Measurements from ENCODE around the gene C2CD4B.
A peak's percentile ranks its signal among the peaks of the same experiment; 100 is the strongest.

Gene C2CD4B

DNA sequence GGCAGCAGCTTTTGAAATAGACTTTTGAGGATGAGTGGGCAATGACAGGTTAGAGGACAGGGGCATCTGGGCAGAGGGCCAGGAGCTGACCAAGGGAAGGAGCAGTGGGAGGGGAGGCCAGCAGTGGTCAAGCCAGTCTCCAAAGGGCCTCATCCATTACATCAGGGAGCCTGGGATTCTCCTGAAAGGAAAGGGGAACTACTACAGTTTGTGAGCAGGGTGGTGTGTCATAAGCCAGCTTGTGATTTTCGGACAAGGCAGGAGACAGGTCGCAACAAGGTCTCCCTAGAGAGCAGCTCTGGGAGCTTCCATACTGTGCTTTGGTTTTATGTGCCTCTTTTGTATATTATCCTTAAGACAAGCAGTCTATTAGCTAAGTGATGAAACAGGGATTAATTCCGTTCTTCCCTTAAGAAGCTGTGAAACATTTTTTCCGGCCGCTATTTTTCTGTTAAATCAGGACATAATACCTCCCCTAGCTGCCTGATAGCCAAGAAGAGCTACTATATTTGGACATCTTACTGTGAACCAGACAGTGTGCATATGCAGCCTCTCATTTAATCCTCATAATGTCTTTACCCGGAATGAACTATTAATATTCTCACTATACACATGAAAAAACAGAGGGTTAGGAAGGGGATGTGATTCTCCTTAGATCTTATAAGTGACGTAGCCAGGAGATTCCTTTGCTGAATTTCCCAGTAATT is 46.4 kb downstream of the C2CD4B start:
- DNase-seq = peak; percentile 84

DNA sequence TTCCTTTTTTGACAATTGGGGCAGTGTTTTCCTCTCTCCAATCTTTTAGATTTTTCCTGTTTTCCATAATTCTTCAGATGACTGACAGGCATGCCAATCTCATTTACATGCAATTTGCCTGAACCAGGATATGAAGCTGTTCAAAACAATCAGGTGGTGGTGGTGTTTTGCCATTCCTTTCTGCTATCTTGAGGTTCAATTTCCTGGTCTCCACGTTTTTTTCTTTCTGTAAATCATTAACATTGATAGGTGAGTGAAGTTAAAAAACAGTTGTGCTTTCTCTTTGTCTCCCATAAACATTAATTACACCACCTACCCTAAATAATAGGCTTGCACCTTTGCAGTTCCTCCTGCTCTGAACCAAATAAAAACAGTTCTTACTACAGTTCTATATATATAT is 49.2 kb downstream of the C2CD4B start:
- no peak for DNase-seq
